ENCODE results near the gene OR8D2. TPM values are rescaled to one million over a fixed set of nuclear protein-coding genes. Genes with fewer than 3 reads are reported as not detected.

OR8D2 gene
- total RNA-seq: not detected

DNA sequence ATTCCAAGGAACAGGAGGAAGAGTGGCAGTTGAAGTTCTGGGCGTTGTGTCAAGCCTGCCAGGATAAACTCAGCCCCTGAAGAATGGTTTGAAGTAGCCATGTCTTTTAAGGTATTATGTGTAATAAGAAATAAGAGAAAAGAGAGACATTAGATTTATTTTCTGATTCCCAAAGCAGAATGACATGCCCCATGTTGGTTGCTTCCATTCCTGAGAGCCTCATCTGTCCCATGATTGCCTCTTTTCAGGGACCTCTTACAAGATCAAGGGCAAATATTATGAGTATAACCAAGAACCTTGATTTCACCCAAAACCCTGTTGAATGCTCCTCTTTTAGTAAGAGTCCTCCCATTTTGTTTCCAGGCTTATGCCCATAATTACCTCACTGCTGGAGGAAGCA lies at the start of gene OR8D2:
Gene OR8D2, minus strand, starts transcription at position 101 of the 400 bp plus-strand sequence. Its CDS starts 0 bp downstream, at position 101.

DNA sequence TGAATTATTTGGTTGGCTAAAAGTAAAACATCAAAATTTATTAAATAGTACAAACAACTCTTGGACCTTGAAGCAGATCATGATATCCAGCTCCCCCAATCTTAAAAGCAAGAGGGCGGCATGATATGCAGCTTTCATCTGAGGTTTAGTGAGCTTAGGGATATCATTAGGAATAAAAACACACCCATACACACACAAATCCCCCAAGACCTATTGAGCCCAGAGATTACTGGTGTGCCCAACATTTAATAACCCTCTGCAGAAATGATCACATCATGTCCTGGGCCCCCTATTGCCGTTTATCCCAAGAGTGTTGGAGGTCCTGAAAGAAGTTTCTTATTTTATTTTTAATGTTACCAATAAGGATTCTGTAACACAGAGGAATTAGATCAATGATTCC lies 6.1 kb downstream of the OR8D2 start, which contains the start of gene OR8D1:
Gene OR8D1, minus strand, starts transcription at position 101 of the 400 bp plus-strand sequence. CDS start 3,183 bp downstream, outside the sequence.

Other genes starting within 250 kb of the OR8D2 start
- 1 to 10 TPM; 6.5 to 6.8 TPM for gene VWA5A, start 204.7 kb downstream of the OR8D2 start, total RNA-seq
- gene OR10D3, start 136.9 kb downstream of the OR8D2 start, total RNA-seq: not detected
- not detected for gene OR8G1, start 79.1 kb downstream of the OR8D2 start, total RNA-seq
- not detected for gene OR8G5, start 63.8 kb downstream of the OR8D2 start, total RNA-seq
- not detected for gene OR8D1, start 6.2 kb downstream of the OR8D2 start, total RNA-seq
- gene OR8B2, start 64.3 kb upstream of the OR8D2 start, total RNA-seq: not detected
- not detected for gene OR8B3, start 78.8 kb upstream of the OR8D2 start, total RNA-seq
- not detected for gene OR8B4, start 104.7 kb upstream of the OR8D2 start, total RNA-seq
- not detected for gene OR8B8, start 125.5 kb upstream of the OR8D2 start, total RNA-seq
- not detected for gene OR8B12, start 223.5 kb upstream of the OR8D2 start, total RNA-seq
- not detected for gene OR8A1, start 249.8 kb upstream of the OR8D2 start, total RNA-seq

Measured in activated naive CD4-positive, alpha-beta T cell treated with anti-CD3 and anti-CD28 coated beads, Interleukin-2, amount 10 ng/mL, durations not matched to agents 5 hours and 36 hours (primary cell).